HEK293 (cell line): ENCODE data around the gene PLK3.

Source experiments
- CTCF ChIA-PET: fragments of 350-600 bp; formaldehyde crosslinking; extraction: SDS; loops from one replicate; lab custom pipeline; 2021; ENCODE audit warnings: antibody characterized with exemption; lab: Yijun Ruan, JAX
- POLR2A ChIA-PET: fragments of 300-600 bp; formaldehyde crosslinking; extraction: SDS; loops from one replicate; lab custom pipeline; 2020; ENCODE audit warnings: antibody characterized with exemption, inconsistent platforms; lab: Yijun Ruan, JAX
- H3K27ac ChIP-seq: fragments of 200-500 bp; sonication (Bioruptor generic); 2 replicates; pipeline ENCODE4 v1.5.1; 2014; ENCODE audit warnings: low read depth, low read length, control low read depth, inconsistent platforms; ENCODE audit errors: extremely low read depth
- H3K36me3 ChIP-seq, 2 experiments: fragments of 200-500 bp in 1 of 2; sonication (Bioruptor generic) in 1 of 2; 1 replicate in 1 of 2; 2 replicates in 1 of 2; pipeline ENCODE4 v1.5.1; 2014 to 2017; ENCODE audit warnings: inconsistent platforms in 2 of 2, low read length in 2 of 2; ENCODE audit not compliant: control insufficient read depth in 2 of 2, insufficient read depth in 1 of 2
- H3K4me1 ChIP-seq: fragments of 200-500 bp; sonication (Bioruptor generic); 2 replicates; pipeline ENCODE4 v1.5.1; 2014; ENCODE audit warnings: mild to moderate bottlenecking, low read length, inconsistent platforms; ENCODE audit not compliant: control insufficient read depth, insufficient read depth
- H3K4me3 ChIP-seq: 2 replicates; pipeline ENCODE4 v1.5.1; 2011; ENCODE audit warnings: low read depth, mild to moderate bottlenecking, control low read depth, low read length, moderate library complexity
- H3K9me3 ChIP-seq: fragments of 200-500 bp; sonication (Bioruptor generic); 2 replicates; pipeline ENCODE4 v1.5.1; 2014; ENCODE audit warnings: low read depth, low read length, inconsistent platforms; ENCODE audit not compliant: control insufficient read depth, insufficient read depth
- BCL6B ChIP-seq: fragments of 450-650 bp; formaldehyde crosslinking; IDR thresholded peaks from 2 replicates; pipeline ENCODE4 v1.5.1; 2017; ENCODE audit warnings: missing biosample characterization, missing genetic modification characterization
- GLIS2 ChIP-seq: fragments of 450-650 bp; formaldehyde crosslinking; IDR thresholded peaks from 2 replicates; pipeline ENCODE4 v1.5.1; 2016; ENCODE audit warnings: missing biosample characterization, missing genetic modification characterization
- HOXA7 ChIP-seq: sonication (generic); formaldehyde crosslinking; IDR thresholded peaks from 2 replicates; pipeline ENCODE4 v1.8.1; 2022; ENCODE audit warnings: missing genetic modification reagents, borderline replicate concordance
- KLF16 ChIP-seq: fragments of 450-650 bp; formaldehyde crosslinking; IDR thresholded peaks from 2 replicates; pipeline ENCODE4 v1.5.1; 2017; ENCODE audit warnings: missing biosample characterization, missing genetic modification characterization
- PBX3 ChIP-seq: sonication (generic); formaldehyde crosslinking; IDR thresholded peaks from 2 replicates; pipeline ENCODE4 v1.8.1; 2022; ENCODE audit warnings: mild to moderate bottlenecking, moderate library complexity, missing genetic modification reagents
- PRDM4 ChIP-seq: fragments of 450-650 bp; formaldehyde crosslinking; IDR thresholded peaks from 2 replicates; pipeline ENCODE4 v1.5.1; 2017; ENCODE audit warnings: missing biosample characterization, missing genetic modification characterization
- SCRT1 ChIP-seq: fragments of 450-650 bp; formaldehyde crosslinking; IDR thresholded peaks from 2 replicates; pipeline ENCODE4 v1.5.1; 2016; ENCODE audit warnings: missing biosample characterization, missing genetic modification characterization, borderline replicate concordance
- TCF7L2 ChIP-seq: IDR thresholded peaks from 2 replicates; pipeline ENCODE4 v1.6.1; 2011; ENCODE audit warnings: low read depth, mild to moderate bottlenecking, inconsistent platforms, low read length, moderate library complexity, borderline replicate concordance
- ZBTB26 ChIP-seq: fragments of 450-650 bp; formaldehyde crosslinking; optimal IDR thresholded peaks from 2 replicates; pipeline ENCODE3; 2016; ENCODE audit warnings: missing biosample characterization, mild to moderate bottlenecking, missing genetic modification characterization
- ZNF146 ChIP-seq: fragments of 450-650 bp; formaldehyde crosslinking; IDR thresholded peaks from 2 replicates; pipeline ENCODE4 v1.5.1; 2016; ENCODE audit warnings: missing biosample characterization, missing genetic modification characterization
- ZNF19 ChIP-seq: fragments of 450-650 bp; formaldehyde crosslinking; IDR thresholded peaks from 2 replicates; pipeline ENCODE4; 2016; ENCODE audit warnings: missing biosample characterization, missing genetic modification characterization, low read depth
- ZNF23 ChIP-seq: fragments of 450-650 bp; formaldehyde crosslinking; IDR thresholded peaks from 2 replicates; pipeline ENCODE4 v1.5.1; 2016; ENCODE audit warnings: missing biosample characterization, missing genetic modification characterization, borderline replicate concordance
- ZNF248 ChIP-seq: fragments of 450-650 bp; formaldehyde crosslinking; IDR thresholded peaks from 2 replicates; pipeline ENCODE4 v1.5.1; 2017; ENCODE audit warnings: missing biosample characterization, missing genetic modification characterization
- ZNF302 ChIP-seq: fragments of 450-650 bp; formaldehyde crosslinking; IDR thresholded peaks from 2 replicates; pipeline ENCODE4 v1.5.1; 2016; ENCODE audit warnings: missing biosample characterization, missing genetic modification characterization, low read depth
- ZNF311 ChIP-seq: fragments of 450-650 bp; formaldehyde crosslinking; IDR thresholded peaks from 2 replicates; pipeline ENCODE4 v1.5.1; 2017; ENCODE audit warnings: missing biosample characterization, missing genetic modification characterization, borderline replicate concordance
- ZNF362 ChIP-seq: fragments of 450-650 bp; formaldehyde crosslinking; IDR thresholded peaks from 2 replicates; pipeline ENCODE4 v1.5.1; 2016; ENCODE audit warnings: missing biosample characterization, missing genetic modification characterization
- ZNF433 ChIP-seq: fragments of 450-650 bp; formaldehyde crosslinking; IDR thresholded peaks from 2 replicates; pipeline ENCODE4 v1.5.1; 2016; ENCODE audit warnings: missing biosample characterization, missing genetic modification characterization, low read depth
- ZNF530 ChIP-seq: fragments of 450-650 bp; formaldehyde crosslinking; IDR thresholded peaks from 2 replicates; pipeline ENCODE4 v1.5.1; 2016; ENCODE audit warnings: low read depth, missing biosample characterization, missing genetic modification characterization
- ZNF610 ChIP-seq: fragments of 450-650 bp; formaldehyde crosslinking; IDR thresholded peaks from 2 replicates; pipeline ENCODE4 v1.5.1; 2016; ENCODE audit warnings: missing biosample characterization, missing genetic modification characterization, borderline replicate concordance
- ZNF664 ChIP-seq: fragments of 450-650 bp; formaldehyde crosslinking; IDR thresholded peaks from 2 replicates; pipeline ENCODE4 v1.5.1; 2016; ENCODE audit warnings: missing biosample characterization, missing genetic modification characterization
- ZNF785 ChIP-seq: fragments of 450-650 bp; formaldehyde crosslinking; IDR thresholded peaks from 2 replicates; pipeline ENCODE4 v1.5.1; 2016; ENCODE audit warnings: missing biosample characterization, missing genetic modification characterization
- TF ChIP-seq, protein P1 (sequence below): fragments of 450-650 bp; formaldehyde crosslinking; IDR thresholded peaks from 2 replicates; pipeline ENCODE4 v1.5.1; 2016; ENCODE audit warnings: missing biosample characterization, missing genetic modification characterization

PLK3 gene

DNA sequence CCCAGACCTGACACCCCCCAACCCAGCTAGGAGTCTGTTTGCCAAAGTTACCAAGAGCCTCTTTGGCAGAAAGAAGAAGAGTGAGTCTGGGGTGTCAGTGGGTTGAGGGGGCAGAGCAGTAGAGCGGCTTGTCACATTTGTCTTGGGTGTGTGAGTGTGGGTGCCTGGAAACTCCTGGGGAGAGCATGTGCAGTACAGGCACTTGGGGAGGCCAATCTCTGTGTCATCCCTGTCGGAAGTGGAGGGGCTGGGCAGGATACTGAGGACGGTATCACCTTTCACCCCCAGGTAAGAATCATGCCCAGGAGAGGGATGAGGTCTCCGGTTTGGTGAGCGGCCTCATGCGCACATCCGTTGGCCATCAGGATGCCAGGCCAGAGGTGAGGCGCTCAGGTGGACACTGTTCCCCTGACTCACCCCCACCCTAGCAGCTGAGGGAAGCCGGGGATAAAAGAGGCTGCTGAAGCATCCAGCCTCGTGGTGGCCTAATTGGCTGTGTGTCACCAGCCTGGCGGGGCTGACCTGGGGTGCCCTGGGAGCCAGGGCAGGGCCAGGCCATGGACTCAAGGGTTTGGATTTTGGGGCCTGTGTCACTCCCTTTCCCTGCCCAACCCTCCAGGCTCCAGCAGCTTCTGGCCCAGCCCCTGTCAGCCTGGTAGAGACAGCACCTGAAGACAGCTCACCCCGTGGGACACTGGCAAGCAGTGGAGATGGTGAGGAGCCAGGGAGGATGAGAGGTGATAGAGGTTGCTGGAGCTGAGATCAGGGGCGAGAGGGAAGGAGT is 3.3 kb downstream of the PLK3 start:
- H3K9me3 ChIP-seq: no peaks in the 10 kb centered on the region
- no peak overlapping the region for H3K27ac ChIP-seq
- H3K36me3 ChIP-seq: peaks cover 0 to 52% of the 10 kb centered on the region in 2 experiments; a peak in 1 of 3 replicates
- ChIA-PET CTCF (interaction anchor here (0.6 kb wide), 2 partner anchors 72 to 499 kb away, joined by 4 read pairs; no protein-coding TSS in a partner anchor), POLR2A (interaction anchor here (0.9 kb wide), 1 partner anchor 17 kb away, joined by 3 read pairs; no protein-coding TSS in a partner anchor)
- peaks cover 10% of the 10 kb centered on the region for H3K4me1 ChIP-seq
- no peak overlapping the region for H3K4me3 ChIP-seq
- TF ChIP-seq ZNF248 (tag by site-specific recombination): no peak
- TF ChIP-seq ZNF785 (tag by site-specific recombination): no peak
- peak; percentile 30; the same call in 1 of the 2 replicates for TF ChIP-seq GLIS2 (tag by site-specific recombination)
- TF ChIP-seq ZNF664: no peak
- no peak for TF ChIP-seq KLF16 (tag by site-specific recombination)
- no peak for TF ChIP-seq BCL6B
- TF ChIP-seq ZNF433 (tag by site-specific recombination): no peak
- no peak for TF ChIP-seq HOXA7 (CRISPR knock-in tag)
- TF ChIP-seq, protein P1, sequence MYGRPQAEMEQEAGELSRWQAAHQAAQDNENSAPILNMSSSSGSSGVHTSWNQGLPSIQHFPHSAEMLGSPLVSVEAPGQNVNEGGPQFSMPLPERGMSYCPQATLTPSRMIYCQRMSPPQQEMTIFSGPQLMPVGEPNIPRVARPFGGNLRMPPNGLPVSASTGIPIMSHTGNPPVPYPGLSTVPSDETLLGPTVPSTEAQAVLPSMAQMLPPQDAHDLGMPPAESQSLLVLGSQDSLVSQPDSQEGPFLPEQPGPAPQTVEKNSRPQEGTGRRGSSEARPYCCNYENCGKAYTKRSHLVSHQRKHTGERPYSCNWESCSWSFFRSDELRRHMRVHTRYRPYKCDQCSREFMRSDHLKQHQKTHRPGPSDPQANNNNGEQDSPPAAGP (tag by site-specific recombination): no peak
- TF ChIP-seq ZBTB26: no peak
- TF ChIP-seq ZNF19 (tag by site-specific recombination): no peak
- TF ChIP-seq PRDM4 (tag by site-specific recombination): peak; percentile 65
- no peak for TF ChIP-seq SCRT1 (tag by site-specific recombination)
- TF ChIP-seq ZNF302 (tag by site-specific recombination): no peak
- TF ChIP-seq ZNF23 (tag by site-specific recombination): no peak

GRCh38 chr1:44805311-44806024 is 5.3 kb downstream of the PLK3 start:
- POLR2A ChIA-PET: interaction anchor here (1.2 kb wide), 1 partner anchor 14 kb away, joined by 4 read pairs; no protein-coding TSS in a partner anchor
- Histone ChIP-seq H3K4me3 (no peak overlapping the region), H3K9me3 (no peaks in the 10 kb centered on the region), H3K27ac (no peak overlapping the region), H3K36me3 (peaks cover 0 to 56% of the 10 kb centered on the region in 2 experiments; a peak in 1 of 3 replicates), H3K4me1 (peaks cover 19% of the 10 kb centered on the region)
- CTCF ChIA-PET: interaction anchor here (0.6 to 1.0 kb wide), 2 partner anchors 16 to 38 kb away, joined by 3 read pairs; no protein-coding TSS in a partner anchor
- TF ChIP-seq ZNF610 (tag by site-specific recombination): no peak
- TF ChIP-seq TCF7L2: no peak
- no peak for TF ChIP-seq ZNF311 (tag by site-specific recombination)
- no peak for TF ChIP-seq ZNF362 (tag by site-specific recombination)
- no peak for TF ChIP-seq ZNF530 (tag by site-specific recombination)
- no peak for TF ChIP-seq PBX3 (CRISPR knock-in tag)
- TF ChIP-seq ZNF146 (tag by site-specific recombination): no peak
- TF ChIP-seq ZNF433 (tag by site-specific recombination): no peak
